ENCODE data around the gene C1orf52. TPM values are rescaled to one million over a fixed set of nuclear protein-coding genes. Genes with fewer than 3 reads are reported as not detected.

The C1orf52 gene
- total and polyA plus RNA-seq, 4 donors: 13.8 to 28.3 (median 22.1) TPM

DNA sequence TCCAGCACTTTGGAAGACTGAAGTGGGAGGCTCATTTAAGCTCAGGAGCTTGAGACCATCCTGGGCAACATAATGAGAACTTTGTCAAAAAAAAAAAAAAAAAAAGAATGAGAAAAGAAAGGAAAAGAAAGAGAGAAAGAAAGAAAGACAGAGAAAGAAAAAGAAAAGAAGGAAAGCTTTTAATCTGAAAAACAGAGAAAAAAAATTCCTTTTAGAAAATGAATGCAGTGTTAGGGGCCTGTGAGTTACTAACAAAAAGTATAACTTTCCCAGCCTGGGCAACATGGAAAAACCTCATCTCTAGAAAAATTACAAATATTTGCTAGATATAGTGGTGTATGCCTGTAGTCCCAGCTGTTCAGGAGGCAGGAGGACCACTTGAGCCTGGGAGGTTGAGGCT, 42.8 kb downstream of the C1orf52 start:
- intact Hi-C loops (cut with DNase I): no loop called here

DNA sequence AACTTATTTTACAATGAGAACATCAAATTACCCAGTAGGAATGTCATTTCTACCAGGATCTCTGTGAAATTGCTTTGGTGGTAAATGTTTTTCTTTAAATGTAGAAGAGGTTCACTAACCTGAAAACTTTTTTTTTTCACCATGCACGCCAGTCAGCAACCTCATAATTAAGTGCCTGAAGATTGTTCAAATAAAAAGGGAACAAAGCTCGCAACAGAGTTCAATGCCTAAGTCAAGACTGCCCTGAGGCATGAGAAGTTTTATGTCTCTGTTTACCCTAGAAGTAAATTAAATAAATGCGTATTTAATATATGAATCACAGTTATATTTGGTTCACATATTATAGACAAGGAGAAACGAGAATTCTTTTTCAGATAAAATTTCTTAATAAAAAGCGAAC, 44.8 kb downstream of the C1orf52 start:
- no peaks in the 10 kb centered on the region for H3K36me3 ChIP-seq (ENCODE audit: control insufficient read depth in 1 of 2, insufficient read depth in 2 of 2, low read length in 1 of 2)
- H3K27ac ChIP-seq (ENCODE audit: low read depth in 1 of 2, low read length in 2 of 2): no peak overlapping the region
- H3K4me1 ChIP-seq (ENCODE audit: control insufficient read depth in 1 of 2, insufficient read depth in 2 of 2, low read length in 2 of 2): no peaks in the 10 kb centered on the region
- H3K4me3 ChIP-seq (ENCODE audit: low read length in 2 of 2): no peak overlapping the region
- no peaks in the 10 kb centered on the region for H3K9me3 ChIP-seq (ENCODE audit: control insufficient read depth, low read length)
- ATAC-seq (ENCODE audit: low FRiP score) (no peak), DNase-seq (no peak)
- WGBS, 2 donors: 60% methylated on average over 5 of the region's 5 CpGs
- no peaks in the 10 kb centered on the region for H3K27me3 ChIP-seq (ENCODE audit: control insufficient read depth in 1 of 2, insufficient read depth in 2 of 2, low read length in 1 of 2)
- intact Hi-C loops (cut with DNase I): no loop called here

More for the DNA sequence above, 42.8 kb downstream of the C1orf52 start:
- Histone ChIP-seq H3K4me3 (ENCODE audit: low read length in 2 of 2) (no peak overlapping the region), H3K9me3 (ENCODE audit: control insufficient read depth, low read length) (no peaks in the 10 kb centered on the region), H3K27ac (ENCODE audit: low read depth in 1 of 2, low read length in 2 of 2) (no peak overlapping the region), H3K36me3 (ENCODE audit: control insufficient read depth in 1 of 2, insufficient read depth in 2 of 2, low read length in 1 of 2) (no peaks in the 10 kb centered on the region), H3K4me1 (ENCODE audit: control insufficient read depth in 1 of 2, insufficient read depth in 2 of 2, low read length in 2 of 2) (peaks cover 0 to 4% of the 10 kb centered on the region in 2 donors), H3K27me3 (ENCODE audit: control insufficient read depth in 1 of 2, insufficient read depth in 2 of 2, low read length in 1 of 2) (no peaks in the 10 kb centered on the region)
- no peak for ATAC-seq (ENCODE audit: low FRiP score)
- DNase-seq: no peak

DNA sequence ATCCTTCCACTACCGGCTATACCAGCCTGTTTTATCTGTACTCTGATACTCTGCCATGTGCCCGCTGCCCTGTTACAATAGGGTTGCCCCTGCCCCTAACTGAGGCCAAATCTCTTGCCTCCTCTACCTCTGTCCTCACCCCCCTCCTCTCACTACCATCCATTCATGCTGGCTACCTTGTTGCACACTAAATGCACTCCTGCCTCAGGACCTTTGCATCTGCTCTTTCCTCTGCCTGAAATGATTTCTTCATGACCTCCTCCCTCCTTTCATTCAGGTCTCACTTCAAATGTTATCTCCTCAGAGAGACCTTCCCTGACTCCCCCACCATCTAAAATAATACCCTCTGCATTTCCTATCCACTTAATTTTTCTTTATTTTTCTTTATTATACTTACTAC, 51.0 kb downstream of the C1orf52 start:
- DNase-seq (no peak), ATAC-seq (ENCODE audit: low FRiP score) (no peak)
- WGBS, 2 donors: 82 to 85% methylated on average over 2 of the region's 2 CpGs
- H3K4me1 ChIP-seq (ENCODE audit: control insufficient read depth in 1 of 2, insufficient read depth in 2 of 2, low read length in 2 of 2): no peaks in the 10 kb centered on the region
- no peaks in the 10 kb centered on the region for H3K27me3 ChIP-seq (ENCODE audit: control insufficient read depth in 1 of 2, insufficient read depth in 2 of 2, low read length in 1 of 2)
- no peak overlapping the region for H3K27ac ChIP-seq (ENCODE audit: low read depth in 1 of 2, low read length in 2 of 2)
- H3K36me3 ChIP-seq (ENCODE audit: control insufficient read depth in 1 of 2, insufficient read depth in 2 of 2, low read length in 1 of 2): no peaks in the 10 kb centered on the region
- intact Hi-C loops (cut with DNase I): no loop called here
- no peak overlapping the region for H3K4me3 ChIP-seq (ENCODE audit: low read length in 2 of 2)
- no peaks in the 10 kb centered on the region for H3K9me3 ChIP-seq (ENCODE audit: control insufficient read depth, low read length)

DNA sequence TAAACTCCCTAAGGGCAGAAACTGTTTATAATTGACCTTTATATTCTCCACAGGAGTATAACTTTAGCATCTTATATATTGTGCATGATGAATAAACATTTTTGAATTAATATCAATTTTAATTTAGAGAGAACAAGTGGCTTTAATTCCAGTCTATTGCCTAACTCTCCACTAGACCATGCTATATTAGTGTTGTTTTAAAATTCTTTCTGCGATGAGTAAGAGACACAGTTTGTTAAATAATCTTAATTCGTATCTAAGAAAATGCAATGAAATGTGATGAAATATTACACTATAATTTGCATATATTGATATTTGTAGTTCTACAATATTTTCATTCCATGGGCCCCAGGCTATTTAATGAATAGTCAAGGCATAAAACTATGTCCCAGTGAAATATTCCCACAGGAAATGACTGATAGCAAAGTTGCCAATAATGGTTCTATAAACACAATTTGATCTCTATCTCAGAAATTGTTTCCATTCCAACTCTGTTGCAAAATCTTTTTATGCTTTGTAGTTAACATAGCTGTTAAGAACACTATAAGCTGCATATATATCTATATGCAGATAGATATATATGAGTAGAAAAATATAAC, 55.8 kb downstream of the C1orf52 start:
- ATAC-seq (ENCODE audit: low FRiP score) (no peak), DNase-seq (no peak)
- Histone ChIP-seq H3K4me1 (ENCODE audit: control insufficient read depth in 1 of 2, insufficient read depth in 2 of 2, low read length in 2 of 2) (no peaks in the 10 kb centered on the region), H3K27me3 (ENCODE audit: control insufficient read depth in 1 of 2, insufficient read depth in 2 of 2, low read length in 1 of 2) (no peaks in the 10 kb centered on the region), H3K9me3 (ENCODE audit: control insufficient read depth, low read length) (no peaks in the 10 kb centered on the region), H3K27ac (ENCODE audit: low read depth in 1 of 2, low read length in 2 of 2) (no peak overlapping the region), H3K4me3 (ENCODE audit: low read length in 2 of 2) (no peak overlapping the region), H3K36me3 (ENCODE audit: control insufficient read depth in 1 of 2, insufficient read depth in 2 of 2, low read length in 1 of 2) (no peaks in the 10 kb centered on the region)
- 67 to 76% methylated on average over 2 of the region's 2 CpGs for WGBS, 2 donors
- intact Hi-C loops (cut with DNase I): loop anchor here (5.0 kb wide), 1 partner anchor 54 kb away; the partner anchor contains the start of gene C1orf52 (in 2 of the 2)

DNA sequence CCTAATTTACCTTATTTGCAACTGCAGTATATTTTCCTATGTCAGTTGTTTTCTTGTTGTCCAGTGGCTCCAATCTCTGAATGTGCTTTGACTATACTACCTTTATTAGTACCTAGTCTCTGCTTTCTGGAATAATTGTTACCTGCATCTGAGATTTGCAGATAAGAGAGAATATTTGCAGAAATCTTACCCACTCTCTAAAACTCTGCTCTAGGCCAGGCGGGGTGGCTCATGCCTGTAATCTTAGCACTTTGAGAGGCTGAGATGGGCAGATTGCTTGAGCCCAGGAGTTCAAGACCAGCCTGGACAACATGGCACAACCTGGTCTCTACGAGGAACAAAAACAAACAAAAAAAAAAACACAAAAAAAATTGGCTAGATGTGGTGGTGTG, 56.6 kb downstream of the C1orf52 start:
- WGBS, 2 donors: 80 to 95% methylated on average over 2 of the region's 2 CpGs
- Histone ChIP-seq H3K36me3 (ENCODE audit: control insufficient read depth in 1 of 2, insufficient read depth in 2 of 2, low read length in 1 of 2) (no peaks in the 10 kb centered on the region), H3K4me3 (ENCODE audit: low read length in 2 of 2) (no peak overlapping the region), H3K9me3 (ENCODE audit: control insufficient read depth, low read length) (no peaks in the 10 kb centered on the region), H3K4me1 (ENCODE audit: control insufficient read depth in 1 of 2, insufficient read depth in 2 of 2, low read length in 2 of 2) (no peaks in the 10 kb centered on the region), H3K27me3 (ENCODE audit: control insufficient read depth in 1 of 2, insufficient read depth in 2 of 2, low read length in 1 of 2) (no peaks in the 10 kb centered on the region), H3K27ac (ENCODE audit: low read depth in 1 of 2, low read length in 2 of 2) (no peak overlapping the region)
- intact Hi-C loops (cut with DNase I): loop anchor here (5.0 kb wide), 1 partner anchor 54 kb away; the partner anchor contains the start of gene C1orf52 (in 2 of the 2)
- DNase-seq: no peak
- ATAC-seq (ENCODE audit: low FRiP score): no peak

DNA sequence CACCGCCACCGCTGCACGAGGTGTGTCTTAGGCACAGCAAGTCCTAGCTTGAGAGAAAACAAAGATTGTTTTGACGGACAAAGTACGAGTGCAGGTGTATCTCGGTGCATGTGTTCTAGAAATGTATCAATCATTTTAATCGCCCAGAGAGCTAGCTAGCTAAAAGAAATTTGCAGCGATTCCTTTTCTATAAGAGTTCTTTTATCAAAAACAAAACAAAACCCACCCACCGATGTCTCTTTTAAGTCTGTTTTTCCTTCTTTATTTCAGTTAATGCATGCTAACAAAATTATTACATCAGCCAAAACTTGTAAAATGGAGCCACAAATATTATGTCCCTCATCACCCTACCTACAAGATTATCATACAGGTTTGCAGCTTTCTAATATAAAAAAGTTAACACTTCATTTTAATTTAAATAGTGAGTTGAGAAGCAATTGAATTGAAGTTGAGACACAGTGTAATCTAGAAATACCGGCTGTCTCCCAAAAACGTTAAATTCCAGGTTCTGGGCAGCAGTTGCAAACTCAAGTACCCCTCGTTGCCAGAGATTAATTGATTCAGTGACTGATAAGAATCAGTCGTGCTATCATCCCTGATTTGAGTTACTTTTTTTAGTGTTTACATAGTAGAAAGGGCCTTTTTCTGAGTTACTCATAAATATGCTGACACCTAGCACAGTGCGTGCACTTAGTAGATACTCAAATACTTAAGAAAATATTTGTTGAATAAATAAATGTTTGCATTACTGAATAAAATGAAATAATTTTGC, 57.2 kb downstream of the C1orf52 start:
- DNase-seq: no peak
- ATAC-seq (ENCODE audit: low FRiP score): no peak
- H3K4me1 ChIP-seq (ENCODE audit: control insufficient read depth in 1 of 2, insufficient read depth in 2 of 2, low read length in 2 of 2): no peaks in the 10 kb centered on the region
- H3K36me3 ChIP-seq (ENCODE audit: control insufficient read depth in 1 of 2, insufficient read depth in 2 of 2, low read length in 1 of 2): no peaks in the 10 kb centered on the region
- 8 to 9% methylated on average over 14 of the region's 14 CpGs for WGBS, 2 donors
- H3K4me3 ChIP-seq (ENCODE audit: low read length in 2 of 2): peak overlapping the region; percentile 91 to 95
- no peaks in the 10 kb centered on the region for H3K9me3 ChIP-seq (ENCODE audit: control insufficient read depth, low read length)
- peak overlapping the region; percentile 62 to 90 for H3K27ac ChIP-seq (ENCODE audit: low read depth in 1 of 2, low read length in 2 of 2)
- intact Hi-C loops (cut with DNase I): loop anchor here (5.0 kb wide), 1 partner anchor 55 kb away; the partner anchor contains the start of gene C1orf52 (in 2 of the 2)
- H3K27me3 ChIP-seq (ENCODE audit: control insufficient read depth in 1 of 2, insufficient read depth in 2 of 2, low read length in 1 of 2): no peaks in the 10 kb centered on the region

DNA sequence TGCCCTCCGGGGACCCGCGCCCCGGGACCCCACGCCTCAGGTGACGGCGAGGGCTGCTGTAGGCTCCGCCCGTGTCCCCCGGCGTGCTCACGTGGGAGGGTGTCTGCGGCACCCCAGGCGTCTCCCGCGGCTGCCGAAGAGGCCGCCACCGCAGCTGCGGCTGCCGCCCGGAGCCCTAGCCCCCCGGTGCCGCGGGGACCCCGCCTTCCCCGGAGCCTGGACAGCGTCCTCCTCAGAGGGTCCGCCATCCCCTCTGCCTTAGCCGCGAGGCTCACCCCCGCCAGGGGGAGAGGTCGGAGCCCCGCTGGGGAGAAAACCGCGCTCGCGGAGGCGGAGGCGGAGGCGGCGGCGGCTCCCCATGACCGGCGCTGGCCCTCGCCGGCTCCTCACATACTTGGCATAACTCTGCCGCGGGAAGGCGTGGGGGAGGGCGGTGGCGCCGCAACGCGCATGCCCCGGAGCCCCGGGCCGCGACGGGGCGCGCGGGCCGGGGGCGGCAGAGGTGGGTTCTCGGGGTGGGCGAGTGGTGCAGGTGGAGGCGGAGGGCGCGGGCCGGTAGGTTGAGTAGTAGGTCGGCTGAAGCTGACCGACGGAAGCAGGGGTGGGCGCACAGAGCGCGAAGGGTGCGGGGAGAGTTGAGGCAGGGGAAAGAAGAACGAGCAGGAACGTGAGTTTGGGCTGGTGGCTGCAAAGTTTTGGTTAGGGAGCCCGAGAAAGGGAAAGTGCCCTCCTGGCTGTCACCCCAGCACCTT, 57.9 kb downstream of the C1orf52 start:
- Histone ChIP-seq H3K36me3 (ENCODE audit: control insufficient read depth in 1 of 2, insufficient read depth in 2 of 2, low read length in 1 of 2) (no peaks in the 10 kb centered on the region), H3K27ac (ENCODE audit: low read depth in 1 of 2, low read length in 2 of 2) (peak overlapping the region; percentile 62 to 90), H3K9me3 (ENCODE audit: control insufficient read depth, low read length) (no peaks in the 10 kb centered on the region), H3K4me1 (ENCODE audit: control insufficient read depth in 1 of 2, insufficient read depth in 2 of 2, low read length in 2 of 2) (no peaks in the 10 kb centered on the region), H3K4me3 (ENCODE audit: low read length in 2 of 2) (peak overlapping the region; percentile 91 to 95), H3K27me3 (ENCODE audit: control insufficient read depth in 1 of 2, insufficient read depth in 2 of 2, low read length in 1 of 2) (no peaks in the 10 kb centered on the region)
- ATAC-seq (ENCODE audit: low FRiP score) (peak; percentile 91), DNase-seq (peak; percentile 76 to 92)
- WGBS, 2 donors: 1% methylated on average over 58 to 81 of the region's 81 CpGs
- intact Hi-C loops (cut with DNase I): loop anchor here (5.0 kb wide), 1 partner anchor 56 kb away; the partner anchor contains the start of gene C1orf52 (in 2 of the 2)

DNA sequence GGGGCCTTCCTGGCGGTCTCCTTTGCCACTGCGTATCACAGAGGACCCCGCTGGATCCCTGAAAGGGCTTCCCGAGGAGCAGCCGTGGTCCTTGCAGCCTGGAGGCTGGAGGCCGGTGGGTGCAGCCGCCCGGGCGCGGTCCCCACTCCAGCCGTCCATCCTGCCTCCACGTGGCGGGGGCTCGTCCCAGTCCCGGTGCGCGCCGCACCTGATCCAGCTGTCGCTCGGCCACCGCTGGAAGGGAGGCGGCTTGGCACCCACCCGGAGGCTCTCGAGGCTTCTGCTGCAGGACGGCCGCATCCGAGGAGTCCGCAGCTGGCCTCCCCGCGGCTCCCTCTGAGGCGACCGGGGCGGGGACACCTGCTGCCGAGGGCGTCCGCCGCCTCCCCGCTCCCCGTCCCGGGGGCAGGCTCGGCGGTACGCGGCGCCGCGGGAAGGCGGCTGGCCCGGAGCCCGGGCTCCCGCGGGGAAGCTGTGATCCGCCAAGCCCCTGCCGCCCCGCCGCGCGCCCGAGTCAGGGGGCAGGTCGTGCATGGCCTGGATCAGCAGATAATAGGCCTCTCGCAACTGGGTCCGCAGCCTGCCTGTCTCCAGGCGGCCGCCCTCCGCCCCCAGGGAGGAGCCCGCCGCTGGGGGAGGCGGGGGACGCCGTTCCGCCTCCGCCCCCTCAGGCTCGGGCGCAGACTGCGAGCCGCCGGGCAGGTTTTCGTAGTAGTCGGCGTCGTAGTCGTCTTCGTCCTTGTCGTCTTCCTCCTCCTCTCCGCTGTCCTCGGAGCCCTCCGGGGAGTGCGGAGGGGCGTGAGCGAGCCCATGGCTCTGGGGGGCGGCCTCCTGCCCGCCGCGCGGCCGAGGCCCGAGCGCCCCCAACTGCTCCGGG, 58.8 kb downstream of the C1orf52 start, which contains the start of gene SYDE2:
Gene SYDE2, minus strand, starts transcription at position 554 of the 877 bp plus-strand sequence. Its CDS starts 20 bp downstream, at position 534.
- 0 to 1% methylated on average over 75 to 99 of the region's 99 CpGs for WGBS, 2 donors
- H3K27ac ChIP-seq (ENCODE audit: low read depth in 1 of 2, low read length in 2 of 2): peak within 1 kb of the TSS; percentile 62 to 90

More for the DNA sequence above, 58.8 kb downstream of the C1orf52 start, which contains the start of gene SYDE2:
- DNase-seq (peak; percentile 81 to 91), ATAC-seq (ENCODE audit: low FRiP score) (peak; percentile 89)
- no peaks in the 10 kb centered on the region for H3K9me3 ChIP-seq (ENCODE audit: control insufficient read depth, low read length)
- intact Hi-C loops (cut with DNase I): loop anchor here (5.0 kb wide), 1 partner anchor 57 kb away; the partner anchor contains the start of gene C1orf52 (in 2 of the 2)
- H3K36me3 ChIP-seq (ENCODE audit: control insufficient read depth in 1 of 2, insufficient read depth in 2 of 2, low read length in 1 of 2): no peaks in the 10 kb centered on the region
- peak within 1 kb of the TSS; percentile 91 to 95 for H3K4me3 ChIP-seq (ENCODE audit: low read length in 2 of 2)
- no peaks in the 10 kb centered on the region for H3K27me3 ChIP-seq (ENCODE audit: control insufficient read depth in 1 of 2, insufficient read depth in 2 of 2, low read length in 1 of 2)
- no peaks in the 10 kb centered on the region for H3K4me1 ChIP-seq (ENCODE audit: control insufficient read depth in 1 of 2, insufficient read depth in 2 of 2, low read length in 2 of 2)

All from aorta (tissue), 5 donors.